ENCODE data around the gene VWDE.

VWDE gene

GRCh38 chr7:12281038-12281437, 122.6 kb downstream of the VWDE start:
- no peak for DNase-seq

All from MV-4-11 (cell line).